Kidney capillary endothelial cell (primary cell): ENCODE data around the gene PTMA.
A peak's percentile ranks its signal among the peaks of the same experiment; 100 is the strongest.
"Not testable (repeated sequence)": the region's sequence is repeated elsewhere in the genome, so short reads cannot be mapped to it uniquely, and the experiment has no call there.

Source experiments
- DNase-seq: peaks from one replicate; pipeline ENCODE4 v3.0.0-alpha.2; 2018; ENCODE audit warnings: low spot score

Gene PTMA

DNA sequence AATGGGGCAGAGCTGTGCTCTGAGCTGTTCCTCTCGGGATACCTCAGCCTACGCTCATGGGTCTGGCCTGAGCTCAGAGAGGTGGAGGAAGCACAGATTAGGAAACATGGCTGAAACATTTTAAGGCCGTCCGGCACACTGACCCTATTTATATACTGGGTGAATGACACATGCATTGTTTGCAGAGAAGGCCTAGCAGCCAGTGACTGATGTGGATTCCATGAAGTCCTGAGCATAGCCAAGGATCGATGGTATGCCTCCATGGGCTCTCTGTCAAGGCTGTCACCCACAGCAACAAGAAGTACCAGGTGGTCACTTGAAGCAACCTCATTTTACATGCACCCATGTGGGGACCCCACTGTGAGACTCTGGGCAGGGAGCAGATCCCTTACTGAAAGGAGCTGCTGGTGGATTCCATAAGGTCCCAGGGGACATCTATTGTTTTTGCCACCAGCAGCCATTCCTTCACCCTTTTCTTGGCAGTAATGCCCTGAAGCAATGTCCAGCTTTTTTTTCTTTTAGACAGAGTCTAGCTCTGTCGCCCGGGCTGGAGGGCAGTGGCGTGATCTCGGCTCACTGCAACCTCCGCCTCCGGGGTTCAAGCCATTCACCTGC is 8.4 kb downstream of the PTMA start:
- DNase-seq: peak; percentile 63

DNA sequence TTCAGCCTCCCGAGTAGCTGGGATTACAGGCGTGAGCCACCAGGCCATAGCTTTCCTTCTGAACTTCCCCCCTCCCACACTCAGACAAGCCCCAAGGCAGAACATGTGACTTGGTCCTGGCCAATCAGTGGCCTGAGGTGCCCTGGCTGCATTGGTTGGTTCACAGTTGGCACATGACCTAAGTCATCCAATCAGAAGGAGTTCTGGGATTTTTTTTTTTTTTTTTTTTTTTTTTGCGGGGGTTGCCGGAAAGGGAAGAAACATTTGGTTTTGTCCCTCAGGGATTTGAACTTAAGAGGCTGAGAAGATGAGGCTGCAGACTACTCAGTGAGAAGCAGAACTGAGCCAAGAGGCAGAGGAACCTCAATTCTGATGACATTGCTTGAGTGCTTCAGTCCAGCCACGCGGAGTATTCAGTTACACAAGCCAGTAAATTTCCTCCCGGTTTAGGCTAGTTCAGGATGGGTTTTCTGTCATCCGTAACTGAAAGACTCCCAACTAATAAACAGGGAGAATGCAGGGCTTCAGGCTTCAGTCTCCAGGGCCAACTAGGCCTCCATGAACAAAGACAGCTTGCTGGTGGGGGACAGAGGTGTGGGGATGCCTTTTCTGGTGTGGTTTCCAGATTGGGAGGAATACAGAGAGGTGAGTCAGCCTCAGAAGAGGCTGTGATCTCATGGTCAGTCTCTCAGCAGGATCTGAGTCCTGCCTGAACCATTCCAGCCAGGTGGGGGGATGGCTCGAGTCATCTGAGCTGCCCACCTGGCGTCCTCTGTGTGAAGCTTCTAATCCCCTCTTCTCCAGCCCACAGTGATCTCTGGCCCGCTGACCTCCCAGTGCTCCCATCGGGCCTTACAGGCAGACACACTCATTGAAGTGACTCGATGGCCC is 9.2 kb downstream of the PTMA start:
- DNase-seq: no peak

DNA sequence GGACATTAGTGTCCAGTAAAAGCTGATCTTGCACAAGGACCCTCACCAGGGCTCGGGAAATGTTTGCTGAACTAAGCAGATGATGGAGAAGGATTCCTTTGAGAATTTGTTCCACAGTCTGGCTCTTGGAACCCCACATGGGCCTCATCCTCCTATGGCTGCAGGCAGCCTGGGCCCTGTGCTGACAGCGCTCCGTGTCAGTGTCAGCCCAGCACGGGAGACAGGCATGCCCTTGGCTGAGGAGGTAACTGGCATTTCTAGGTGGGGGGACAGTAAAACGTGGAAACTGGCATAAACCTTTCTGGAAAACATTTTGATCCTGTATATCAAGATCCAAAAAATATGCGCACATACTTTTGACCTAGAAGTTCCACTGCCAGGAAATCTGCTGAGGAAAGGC is 10.5 kb downstream of the PTMA start:
- no peak for DNase-seq

DNA sequence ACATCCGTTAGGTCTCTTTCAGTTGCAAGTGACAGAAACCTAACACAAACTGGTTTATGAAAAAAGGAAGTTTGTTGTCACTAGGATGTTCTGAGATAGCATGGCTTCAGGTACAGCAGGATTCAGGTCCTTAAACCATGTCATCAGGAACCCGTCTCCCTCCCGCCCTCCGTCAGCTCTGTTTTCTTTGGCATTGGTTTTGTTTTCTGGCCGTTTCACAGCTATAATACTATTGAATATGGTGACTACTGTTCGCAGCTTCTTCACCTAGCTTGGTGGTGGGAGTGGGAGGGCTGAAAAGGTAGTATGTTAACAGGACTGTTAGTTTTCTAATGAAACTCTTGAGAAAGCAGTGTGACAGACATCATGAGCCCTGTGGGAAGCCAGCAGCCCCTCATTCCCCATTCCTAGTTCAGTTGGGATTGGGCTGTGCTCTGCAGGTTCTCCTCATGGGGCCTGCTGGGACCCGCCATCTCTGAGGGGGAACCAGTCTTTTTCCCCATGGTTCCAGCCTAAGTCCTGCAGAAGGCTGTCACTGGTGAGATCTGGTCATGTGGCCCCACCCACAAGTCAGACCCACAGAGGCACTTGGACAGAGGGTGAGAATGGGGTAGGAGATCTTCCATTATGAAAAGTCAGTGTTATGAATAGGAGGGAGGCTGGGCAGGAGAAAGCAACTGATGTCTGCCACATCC is 12.1 kb downstream of the PTMA start:
- DNase-seq: no peak

DNA sequence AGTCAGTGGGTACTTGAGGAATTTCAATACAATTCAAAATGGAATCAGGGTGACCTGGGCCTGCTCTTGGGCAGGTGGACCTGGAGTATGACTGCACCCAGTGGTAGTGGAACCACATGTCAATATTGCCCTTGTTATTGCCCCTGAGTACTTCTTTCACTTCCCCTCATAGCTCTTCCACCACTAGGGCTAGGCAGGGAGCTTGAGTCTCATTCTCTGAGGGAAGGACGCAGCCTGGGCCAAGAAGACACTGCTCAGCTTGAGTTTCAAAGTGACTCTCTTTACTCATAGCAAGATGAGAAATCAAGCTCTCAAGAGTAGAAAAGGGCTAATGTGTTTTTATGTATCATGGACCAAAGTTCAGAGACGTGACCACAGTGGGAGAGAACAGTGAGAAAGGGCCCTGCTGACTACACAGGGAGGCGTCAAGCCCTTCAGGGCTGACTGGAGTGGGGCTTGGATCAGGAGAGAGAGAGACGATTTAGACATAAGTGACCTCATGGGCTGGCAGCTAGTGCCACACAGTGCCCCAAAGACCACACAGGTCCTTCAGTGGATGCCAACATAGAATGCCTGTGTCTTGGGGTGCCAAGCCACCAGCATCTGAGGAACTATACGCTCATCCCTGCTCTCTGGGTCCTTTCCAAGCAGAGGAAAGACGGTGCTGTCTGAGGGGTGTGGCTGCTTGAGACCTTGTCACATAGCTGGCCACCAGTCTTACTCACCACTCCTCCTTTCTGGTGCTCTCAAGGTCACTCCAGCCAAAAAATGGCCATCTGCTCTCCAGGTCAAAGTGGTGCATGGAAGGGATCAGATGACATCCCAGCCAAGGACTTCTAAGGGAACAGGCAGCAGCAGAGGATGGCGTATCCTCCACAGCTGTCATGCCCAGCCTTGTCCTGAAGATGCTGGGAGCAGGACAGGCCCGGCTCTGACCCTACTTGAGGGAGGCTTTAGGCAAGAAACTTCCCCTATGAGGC is 13.0 kb downstream of the PTMA start:
- DNase-seq: no peak

DNA sequence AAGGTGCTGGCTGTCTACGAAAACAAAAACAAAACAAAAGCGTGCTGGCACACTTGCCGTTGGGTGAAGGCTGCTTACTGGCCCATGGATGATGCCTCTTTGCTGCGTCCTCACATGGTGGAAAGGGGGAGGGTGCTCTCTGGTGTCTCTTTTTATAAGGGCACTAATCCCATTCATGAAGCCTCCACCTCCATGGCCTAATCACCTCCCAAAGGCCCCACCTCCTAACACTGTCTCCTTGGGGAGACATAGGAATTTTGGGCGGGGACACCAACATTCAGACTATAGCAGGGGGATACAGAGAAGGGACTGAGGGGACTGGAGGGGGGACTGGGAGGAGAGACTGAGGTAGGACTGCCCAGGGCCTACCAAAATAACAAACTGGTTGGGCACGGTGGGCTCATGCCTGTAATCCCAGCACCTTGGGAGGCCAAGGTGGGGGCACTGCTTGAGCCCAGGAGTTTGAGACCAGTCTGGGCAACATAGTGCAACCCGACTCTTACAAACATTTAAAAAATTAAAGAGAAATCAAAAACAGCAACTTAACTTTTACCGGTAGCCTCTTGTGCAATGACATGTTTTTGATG is 14.5 kb downstream of the PTMA start:
- no peak for DNase-seq

DNA sequence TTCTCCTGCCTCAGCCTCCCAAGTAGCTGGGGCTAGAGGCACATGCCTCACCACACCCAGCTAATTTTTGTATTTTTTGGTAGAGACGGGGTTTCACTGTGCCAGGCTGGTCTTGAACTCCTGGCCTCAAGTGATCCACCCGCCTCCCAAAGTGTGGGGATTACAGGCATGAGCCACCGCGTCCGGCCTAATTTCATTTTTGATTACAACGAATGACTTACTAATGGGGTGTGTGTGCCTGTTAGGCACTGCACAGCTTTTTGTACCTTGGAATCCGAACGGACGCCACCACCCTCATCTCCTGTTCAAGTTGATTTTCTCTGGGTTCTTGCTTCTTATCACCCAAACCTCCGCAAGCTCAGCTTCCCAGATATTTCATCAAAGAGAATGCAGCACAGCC is 17.2 kb downstream of the PTMA start:
- DNase-seq: no peak

DNA sequence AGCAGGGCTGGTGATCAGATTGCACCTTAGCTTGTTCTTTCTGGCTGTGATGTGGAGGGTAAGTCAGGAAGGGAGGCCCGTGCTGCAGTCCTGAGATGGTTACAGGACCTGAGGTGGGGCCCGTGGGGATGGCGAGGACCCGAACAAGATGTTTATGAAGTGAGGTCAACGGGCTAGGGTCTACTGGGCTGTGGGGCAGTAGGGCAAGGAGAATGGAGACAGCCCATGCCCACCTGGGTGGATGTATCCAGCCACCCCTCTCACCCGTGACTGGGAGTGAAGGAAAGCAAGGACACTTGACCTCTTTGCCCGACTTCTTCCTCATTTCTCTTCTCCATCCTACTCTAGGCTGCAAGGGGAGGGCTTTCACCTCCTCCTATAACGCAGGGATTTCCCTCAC is 18.0 kb downstream of the PTMA start:
- DNase-seq: no peak

DNA sequence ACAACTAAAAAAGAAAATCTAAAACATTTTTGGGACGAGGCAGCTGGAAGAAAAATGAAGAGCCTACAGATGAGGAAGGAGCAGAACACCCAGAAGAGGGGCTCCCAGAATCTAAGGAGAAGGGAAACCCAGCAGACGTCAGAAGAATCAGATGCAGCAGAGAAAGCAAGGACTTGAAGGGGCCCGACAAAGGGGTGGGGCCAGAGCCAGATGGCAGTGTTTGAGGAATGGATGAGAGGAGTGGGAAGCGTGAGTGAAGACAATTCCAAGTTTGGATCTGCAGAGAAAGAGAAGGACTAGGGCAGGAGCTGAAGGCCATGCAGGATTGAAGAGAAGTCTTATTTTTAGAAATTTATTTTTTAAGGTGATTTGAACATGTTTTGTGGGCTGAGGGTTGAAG is 19.3 kb downstream of the PTMA start:
- DNase-seq: no peak

DNA sequence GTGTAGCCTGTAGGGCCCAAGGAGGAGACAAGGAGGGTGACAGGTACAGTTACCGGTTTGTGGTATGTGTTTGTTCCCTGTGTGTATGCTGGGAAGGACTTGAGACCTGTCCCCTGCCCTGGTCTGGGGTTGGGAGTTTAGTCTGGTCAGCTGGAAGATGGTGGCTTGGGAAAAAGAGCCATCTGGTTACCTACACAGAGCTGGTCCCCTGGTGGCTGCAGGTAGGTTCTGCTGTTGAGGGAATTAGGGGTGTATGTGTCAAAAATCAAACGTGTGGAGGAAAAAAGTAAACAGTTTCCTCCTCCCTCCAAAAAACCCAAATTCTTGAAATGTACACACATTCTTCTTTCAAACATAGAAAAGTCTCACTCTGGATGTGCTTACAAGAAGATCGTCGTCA is 24.3 kb downstream of the PTMA start:
- DNase-seq: no peak

DNA sequence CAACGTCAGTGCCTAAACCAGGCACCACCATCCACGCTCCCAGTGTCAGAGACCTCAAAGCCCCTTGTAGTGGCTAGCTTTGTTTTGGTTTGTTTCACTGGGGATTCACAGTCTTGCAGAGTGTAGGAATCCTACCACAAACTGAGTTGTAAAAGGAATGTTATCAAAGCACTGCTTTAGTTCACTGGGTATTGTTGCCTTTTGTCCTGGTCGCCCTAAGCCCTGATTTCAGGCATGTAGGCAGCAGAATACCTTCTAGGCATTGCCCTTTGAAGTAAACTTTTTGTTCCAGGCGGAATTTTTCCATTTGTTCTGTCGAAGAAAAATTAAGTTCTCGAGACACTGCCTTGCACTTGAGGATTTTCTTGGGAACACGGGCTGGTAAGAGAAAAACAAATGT is 29.4 kb downstream of the PTMA start:
- no peak for DNase-seq

DNA sequence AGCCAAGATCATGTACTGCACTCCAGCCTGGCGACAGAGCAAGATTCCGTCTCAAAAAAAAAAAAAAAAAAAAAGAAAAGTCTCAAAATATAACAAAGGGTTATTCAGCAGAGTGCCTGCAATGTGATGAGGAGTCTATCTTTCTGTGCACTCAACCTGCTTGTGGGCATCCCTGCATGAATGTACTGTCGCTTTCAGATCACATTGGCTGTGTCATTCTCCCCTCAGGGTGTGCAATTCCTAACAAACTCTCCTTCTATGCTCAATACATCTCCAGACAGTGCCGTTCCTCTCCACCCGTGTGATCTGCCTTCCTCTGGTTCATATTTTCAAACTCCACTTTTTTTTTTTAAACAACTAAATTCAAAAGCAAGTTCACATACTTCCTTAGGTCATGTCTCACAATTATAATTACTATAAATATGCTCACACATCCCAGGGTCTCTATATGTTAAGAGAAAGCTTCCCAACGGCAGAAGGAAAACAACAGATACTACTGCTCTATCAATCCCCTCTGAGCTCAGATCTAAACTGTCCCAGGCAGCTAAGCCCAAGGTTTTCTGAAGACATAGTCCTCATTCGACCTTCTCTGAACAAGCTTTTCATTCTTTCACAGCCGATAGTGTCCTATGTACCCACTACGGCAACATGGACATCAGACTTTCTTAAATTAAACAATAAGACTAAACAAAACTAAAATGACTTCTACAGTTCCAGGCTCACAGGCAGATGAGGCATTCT is 35.2 kb downstream of the PTMA start:
- no peak for DNase-seq

DNA sequence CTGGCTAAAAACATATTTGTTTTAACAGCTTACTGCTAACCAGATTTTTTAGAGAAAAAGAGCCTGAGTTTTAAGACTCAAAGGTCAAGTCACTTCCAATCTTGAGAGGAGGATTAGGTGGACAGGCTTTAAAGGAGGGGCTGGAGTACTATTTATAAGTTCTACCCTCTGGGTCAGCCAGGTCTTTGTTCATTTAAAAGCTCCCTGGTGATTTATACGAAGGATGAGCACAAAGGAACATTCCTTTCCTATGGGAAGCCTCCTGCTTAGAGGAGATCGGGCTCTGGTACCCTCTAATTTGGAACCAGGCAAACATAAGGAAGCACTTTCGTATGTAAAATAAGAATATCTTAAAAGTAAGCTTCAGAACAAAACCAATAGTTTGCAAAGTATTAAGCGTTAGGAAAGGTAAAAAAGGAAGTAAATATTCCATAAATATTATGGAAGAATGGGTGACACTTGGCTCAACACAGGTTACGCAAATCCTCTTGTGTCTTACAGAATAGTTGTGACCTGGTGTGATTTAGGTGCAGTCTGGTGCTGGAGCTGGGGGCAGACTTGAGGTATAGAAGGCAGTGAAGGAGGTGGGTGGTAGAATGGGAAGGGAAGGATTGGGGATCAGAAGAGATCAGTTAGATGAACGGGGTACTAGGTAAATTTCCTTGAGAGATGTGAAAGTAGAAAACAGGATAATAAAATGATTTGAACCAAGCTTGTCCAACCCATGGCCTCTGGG is 37.1 kb downstream of the PTMA start:
- DNase-seq: no peak

DNA sequence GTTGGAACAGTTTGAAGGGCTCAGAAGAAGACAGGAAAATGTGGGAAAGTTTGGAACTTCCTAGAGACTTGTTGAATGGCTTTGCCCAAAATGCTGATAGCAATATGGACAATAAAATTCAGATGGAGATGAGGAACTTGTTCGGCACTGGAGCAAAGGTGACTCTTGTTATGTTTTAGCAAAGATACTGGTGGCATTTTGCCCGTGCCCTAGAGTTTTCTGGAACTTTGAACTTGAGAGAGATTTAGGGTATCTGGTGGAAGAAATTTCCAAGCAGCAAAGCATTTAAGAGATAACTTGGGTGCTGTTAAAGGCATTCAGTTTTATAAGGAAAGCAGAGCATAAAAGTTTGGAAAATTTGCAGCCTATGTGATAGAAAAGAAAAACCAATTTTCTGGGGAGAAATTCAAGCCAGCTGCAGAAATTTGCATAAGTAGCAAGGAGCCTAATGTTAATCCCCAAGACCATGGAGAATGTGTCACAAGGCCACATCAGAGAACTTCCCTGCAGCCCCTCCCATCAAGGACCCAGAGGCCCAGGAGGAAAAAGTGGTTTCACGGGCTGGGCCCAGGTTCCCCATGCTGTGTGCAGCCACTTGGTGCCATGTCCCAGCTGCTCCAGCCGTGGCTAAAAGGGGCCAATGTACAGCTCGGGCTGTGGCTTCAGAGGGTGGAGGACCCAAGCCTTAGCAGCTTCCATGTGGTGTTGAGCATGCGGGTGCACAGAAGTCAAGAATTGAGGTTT is 40.0 kb downstream of the PTMA start:
- not testable (repeated sequence) for DNase-seq

DNA sequence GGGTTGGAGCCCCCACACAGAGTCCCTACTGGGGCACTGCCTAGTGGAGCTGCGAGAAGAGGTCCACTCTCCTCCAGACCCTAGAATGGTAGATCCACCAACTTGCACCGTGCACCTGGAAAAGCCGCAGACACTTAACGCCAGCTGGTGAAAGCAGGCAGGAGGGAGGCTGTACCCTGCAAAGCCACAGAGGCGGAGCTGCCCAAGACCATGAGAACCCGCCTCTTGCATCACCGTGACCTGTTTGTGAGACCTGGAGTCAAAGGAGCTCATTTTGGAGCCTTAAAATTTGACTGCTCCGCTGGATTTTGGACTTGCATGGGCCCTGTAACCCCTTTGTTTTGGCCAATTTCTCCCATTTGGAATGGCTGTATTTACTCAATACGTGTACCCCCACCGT is 40.7 kb downstream of the PTMA start:
- not testable (repeated sequence) for DNase-seq

DNA sequence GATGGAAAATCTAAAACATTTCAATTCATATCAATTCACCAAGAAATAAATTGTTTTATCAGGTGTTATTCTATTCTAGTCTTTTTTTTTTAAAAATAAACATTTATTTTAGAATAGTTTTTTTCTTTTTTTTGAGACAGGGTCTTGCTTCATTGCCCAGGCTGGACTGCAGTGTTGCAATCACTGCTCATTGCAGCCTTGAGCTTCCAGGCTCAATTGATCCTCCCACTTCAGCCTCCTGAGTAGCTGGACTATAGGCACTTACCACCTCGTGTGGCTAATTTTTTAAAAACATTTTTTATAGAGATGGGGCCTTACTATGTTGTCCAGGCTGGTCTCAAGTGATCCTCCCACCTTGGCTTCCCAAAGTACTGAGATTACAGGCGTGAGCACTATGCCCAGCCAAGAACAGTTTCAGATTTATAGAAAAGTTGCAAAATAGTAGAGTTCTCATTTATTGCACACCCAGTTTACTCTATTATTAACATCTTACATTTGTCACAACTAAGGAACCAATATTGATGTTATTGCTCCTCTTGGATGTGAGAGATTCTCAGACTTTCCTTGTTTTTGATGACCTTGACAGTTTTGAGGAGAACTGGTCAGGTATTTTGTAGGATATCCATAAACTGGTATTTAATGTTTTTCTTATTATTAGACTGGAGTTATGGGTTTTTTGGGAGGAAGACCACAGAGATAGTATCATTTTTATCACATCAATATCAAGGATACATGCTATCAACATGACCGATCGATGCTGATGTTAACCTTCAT is 42.9 kb downstream of the PTMA start:
- no peak for DNase-seq

DNA sequence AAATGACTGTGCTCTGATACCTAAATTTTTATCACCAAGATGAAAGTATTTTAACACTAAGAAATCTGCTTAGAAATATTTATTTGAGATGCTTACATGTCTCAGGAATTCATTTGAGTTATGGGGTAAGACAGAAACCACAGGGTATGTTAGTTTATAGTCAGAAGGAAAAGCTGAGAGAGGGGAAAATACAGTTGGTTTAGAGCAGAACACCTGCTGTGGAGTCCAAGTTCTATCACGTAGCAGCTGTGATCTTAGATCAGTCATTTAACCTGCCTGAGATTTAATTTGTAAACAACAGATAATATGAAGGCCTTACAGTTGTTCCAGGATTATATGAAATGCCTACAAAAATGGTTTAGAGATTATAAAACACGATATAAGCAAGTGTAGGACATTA is 43.7 kb downstream of the PTMA start:
- no peak for DNase-seq

DNA sequence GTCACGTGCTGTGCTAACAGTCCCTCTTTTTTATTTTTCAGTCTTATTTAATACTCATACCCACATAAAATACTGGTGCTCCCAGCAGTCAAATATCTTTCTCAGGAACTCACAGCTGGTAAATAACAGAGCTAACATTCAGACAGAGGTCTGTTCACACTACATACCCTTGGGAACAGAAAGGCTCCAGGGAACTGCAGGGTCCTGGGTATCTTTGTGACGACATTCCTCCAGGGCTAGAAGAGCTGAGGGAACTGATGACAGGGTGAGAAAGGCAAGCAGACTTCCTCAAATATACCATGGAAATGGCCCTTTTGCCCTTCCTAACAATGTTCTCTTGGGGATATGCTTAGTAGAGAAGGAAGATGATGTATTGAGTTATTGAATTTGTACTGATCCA is 53.4 kb downstream of the PTMA start:
- DNase-seq: no peak
